Natural killer cell treated with Interleukin-12 subunit alpha and Interleukin-12 subunit beta and Interleukin-15 and Interleukin-18, amount 100 ng/mL, for 72 hours (primary cell): Measurements from ENCODE around the gene SS18L1. TPM values are rescaled to one million over a fixed set of nuclear protein-coding genes. Genes with fewer than 3 reads are reported as not detected.
A peak's percentile ranks its signal among the peaks of the same experiment; 100 is the strongest.

Experiments
- ATAC-seq, 2 donors: fragments of 150-1000 bp; cut with Tn5 transposase in 1 of 2; sonication (Bioruptor Pico), chemical (Tn5 transposase) in 1 of 2; 2 replicates each; pipeline ENCODE4 v1.10.0; 2021
- DNase-seq: peaks from one replicate; pipeline ENCODE4 v3.0.0; 2022; ENCODE audit warnings: low spot score
- H3K27ac Mint-ChIP-seq, 2 donors: 1 replicate in 1 of 2; 2 replicates in 1 of 2; pipeline ENCODE4 v1.8.0; 2022; ENCODE audit warnings: mixed read lengths in 2 of 2, mild to moderate bottlenecking in 1 of 2, moderate library complexity in 1 of 2
- H3K27me3 Mint-ChIP-seq, 2 donors: 1 replicate in 1 of 2; 2 replicates in 1 of 2; pipeline ENCODE4 v1.8.0; 2022; ENCODE audit warnings: mixed read lengths in 2 of 2
- H3K36me3 Mint-ChIP-seq: one replicate; pipeline ENCODE4 v1.8.0; 2022; ENCODE audit warnings: mixed read lengths
- H3K4me1 Mint-ChIP-seq, 2 donors: 1 replicate in 1 of 2; 2 replicates in 1 of 2; pipeline ENCODE4 v1.8.0; 2022; ENCODE audit warnings: low read depth in 2 of 2, mixed read lengths in 2 of 2, mild to moderate bottlenecking in 1 of 2
- H3K4me3 Mint-ChIP-seq: one replicate; pipeline ENCODE4 v1.8.0; 2022; ENCODE audit warnings: mixed read lengths
- H3K9me3 Mint-ChIP-seq: 2 replicates; pipeline ENCODE4 v1.8.0; 2022; ENCODE audit warnings: mixed read lengths
- total RNA-seq, 2 donors: library from RNA; stranded (reverse); gene quantifications; one replicate each; pipeline ENCODE4 v1.2.3, GENCODE V29; 2022

Gene SS18L1
- total RNA-seq, 2 donors from 2014 or later = 21.2 to 45.0 TPM

DNA sequence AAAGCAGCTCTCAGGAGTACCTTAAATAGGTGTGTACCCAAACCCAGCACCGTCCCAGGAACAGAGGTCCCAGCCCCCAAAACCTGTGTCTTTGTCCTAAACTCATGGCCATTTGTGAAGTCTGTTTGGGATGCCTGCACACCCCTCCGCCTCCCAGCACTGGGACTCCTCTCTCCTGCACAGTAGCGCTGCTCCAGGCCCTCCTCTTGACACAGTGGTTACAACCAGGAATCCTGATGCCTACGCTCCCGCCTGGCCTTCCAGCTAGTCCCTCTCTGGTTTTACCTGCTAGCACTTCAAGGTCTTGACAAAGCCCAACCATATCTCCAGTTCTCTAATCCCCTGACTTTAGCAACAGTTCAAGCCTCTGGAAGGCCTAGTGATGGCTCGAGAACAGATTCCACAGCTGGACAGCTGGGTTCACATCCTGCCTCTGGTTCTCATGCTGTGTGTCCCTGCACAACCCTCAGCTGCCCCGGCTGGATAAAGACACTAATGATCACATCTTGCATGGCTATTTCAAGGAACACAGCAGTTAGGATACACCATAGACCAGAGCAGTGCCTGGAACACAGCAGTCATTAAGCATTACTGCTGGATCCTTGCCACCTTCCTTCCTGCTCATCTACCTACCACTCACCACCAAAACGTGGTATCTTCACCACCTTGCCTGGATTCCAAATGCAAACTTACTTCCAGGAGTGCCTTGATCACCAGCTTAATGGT is 5.9 kb upstream of the SS18L1 start:
- peaks cover 35 to 37% of the 10 kb centered on the region in 2 donors for H3K4me1 Mint-ChIP-seq
- peaks cover 15% of the 10 kb centered on the region for H3K36me3 Mint-ChIP-seq
- no peaks in the 10 kb centered on the region for H3K27me3 Mint-ChIP-seq
- no peaks in the 10 kb centered on the region for H3K9me3 Mint-ChIP-seq
- H3K27ac Mint-ChIP-seq = peak overlapping the region; percentile 43 to 44
- no peak for ATAC-seq
- no peak for DNase-seq
- no peak overlapping the region for H3K4me3 Mint-ChIP-seq

DNA sequence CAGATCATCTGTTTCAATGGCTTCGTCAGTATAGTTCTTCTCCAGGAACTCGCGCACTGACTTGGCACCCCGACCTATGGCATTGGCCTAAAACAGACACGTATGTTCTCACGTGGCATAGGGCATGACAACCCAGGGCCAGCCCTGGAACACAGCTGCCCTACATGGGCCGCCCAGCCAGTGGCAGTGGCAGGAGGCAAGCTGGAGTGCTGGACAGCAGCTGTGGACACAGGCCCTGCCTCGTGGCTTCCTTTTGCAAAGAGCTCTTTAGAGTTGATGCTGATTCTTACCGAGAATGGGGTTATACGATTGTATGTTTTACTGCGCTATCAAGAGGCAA is 5.4 kb upstream of the SS18L1 start:
- Mint-ChIP-seq H3K27ac (peak overlapping the region; percentile 43 to 44), H3K36me3 (peaks cover 15% of the 10 kb centered on the region), H3K4me3 (no peak overlapping the region), H3K9me3 (no peaks in the 10 kb centered on the region), H3K27me3 (no peaks in the 10 kb centered on the region), H3K4me1 (peaks cover 35 to 37% of the 10 kb centered on the region in 2 donors)
- DNase-seq (no peak), ATAC-seq (no peak)

DNA sequence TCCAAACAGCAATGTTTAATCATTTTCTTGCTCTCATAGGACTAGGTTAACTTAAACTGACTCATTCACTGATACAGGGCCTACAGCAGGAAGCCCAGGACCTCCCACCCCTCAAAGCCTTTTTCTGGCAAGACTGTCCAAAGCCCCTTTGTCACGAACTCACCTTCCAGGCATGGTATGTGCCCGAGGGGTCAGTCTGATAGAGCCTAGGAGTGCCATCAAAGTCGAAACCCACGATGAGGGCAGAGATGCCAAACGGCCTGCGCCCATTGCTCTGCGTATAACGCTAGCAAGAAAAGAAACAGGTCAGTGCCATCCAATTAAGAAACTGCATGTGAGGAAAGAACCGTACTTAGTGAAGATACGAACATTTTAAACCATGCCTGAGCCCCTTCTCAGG is 4.7 kb upstream of the SS18L1 start:
- H3K27me3 Mint-ChIP-seq = no peaks in the 10 kb centered on the region
- H3K9me3 Mint-ChIP-seq = no peaks in the 10 kb centered on the region

DNA sequence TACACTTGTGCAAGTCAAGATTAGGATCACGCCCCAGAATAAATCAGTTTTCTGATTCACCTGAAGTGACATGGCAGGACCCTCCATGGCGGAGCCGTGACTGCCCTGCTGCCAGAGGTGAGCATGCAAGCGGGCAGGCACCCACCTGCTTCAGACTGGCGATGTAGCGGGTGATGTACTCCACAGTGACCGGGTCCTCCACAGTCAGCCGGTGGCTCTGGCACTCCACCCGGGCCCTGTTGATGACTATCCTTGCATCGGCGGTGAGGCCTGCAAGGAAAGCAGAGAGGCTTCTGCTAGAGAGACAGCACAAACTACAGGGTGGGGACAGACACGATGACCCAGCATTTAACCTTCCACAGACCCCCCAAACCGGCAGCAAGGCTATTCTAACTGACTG is 3.9 kb upstream of the SS18L1 start:
- no peaks in the 10 kb centered on the region for H3K9me3 Mint-ChIP-seq
- H3K4me3 Mint-ChIP-seq = no peak overlapping the region
- peaks cover 15% of the 10 kb centered on the region for H3K36me3 Mint-ChIP-seq
- ATAC-seq (no peak), DNase-seq (no peak)
- no peaks in the 10 kb centered on the region for H3K27me3 Mint-ChIP-seq
- H3K27ac Mint-ChIP-seq = no peak overlapping the region
- peaks cover 35 to 37% of the 10 kb centered on the region in 2 donors for H3K4me1 Mint-ChIP-seq

More for the DNA sequence above, 4.7 kb upstream of the SS18L1 start:
- Mint-ChIP-seq H3K4me1 (peaks cover 32 to 37% of the 10 kb centered on the region in 2 donors), H3K27ac (peak overlapping the region in 1 of 2 donors; percentile 44), H3K4me3 (no peak overlapping the region), H3K36me3 (peaks cover 15% of the 10 kb centered on the region)
- DNase-seq (no peak), ATAC-seq (no peak)

DNA sequence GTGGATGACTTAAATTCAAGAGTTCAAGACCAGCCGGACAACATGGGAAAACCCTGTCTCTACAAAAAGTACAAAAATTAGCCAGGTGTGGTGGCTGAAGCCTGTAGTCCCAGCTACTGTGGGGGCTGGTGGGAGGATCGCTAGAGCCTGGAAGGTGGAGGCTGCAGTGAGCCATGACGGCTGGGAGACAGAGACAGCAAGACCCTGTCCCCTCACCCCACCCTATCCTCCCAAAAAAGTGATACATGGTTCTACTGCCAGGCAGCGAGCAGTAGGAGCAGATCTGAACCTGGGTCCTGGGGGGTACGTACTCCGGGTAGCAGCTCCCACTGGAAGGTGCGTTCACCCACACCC is 2.5 kb upstream of the SS18L1 start:
- Mint-ChIP-seq H3K27ac (peak overlapping the region; percentile 85 to 90), H3K36me3 (peaks cover 15% of the 10 kb centered on the region), H3K4me3 (peak overlapping the region; percentile 90)

DNA sequence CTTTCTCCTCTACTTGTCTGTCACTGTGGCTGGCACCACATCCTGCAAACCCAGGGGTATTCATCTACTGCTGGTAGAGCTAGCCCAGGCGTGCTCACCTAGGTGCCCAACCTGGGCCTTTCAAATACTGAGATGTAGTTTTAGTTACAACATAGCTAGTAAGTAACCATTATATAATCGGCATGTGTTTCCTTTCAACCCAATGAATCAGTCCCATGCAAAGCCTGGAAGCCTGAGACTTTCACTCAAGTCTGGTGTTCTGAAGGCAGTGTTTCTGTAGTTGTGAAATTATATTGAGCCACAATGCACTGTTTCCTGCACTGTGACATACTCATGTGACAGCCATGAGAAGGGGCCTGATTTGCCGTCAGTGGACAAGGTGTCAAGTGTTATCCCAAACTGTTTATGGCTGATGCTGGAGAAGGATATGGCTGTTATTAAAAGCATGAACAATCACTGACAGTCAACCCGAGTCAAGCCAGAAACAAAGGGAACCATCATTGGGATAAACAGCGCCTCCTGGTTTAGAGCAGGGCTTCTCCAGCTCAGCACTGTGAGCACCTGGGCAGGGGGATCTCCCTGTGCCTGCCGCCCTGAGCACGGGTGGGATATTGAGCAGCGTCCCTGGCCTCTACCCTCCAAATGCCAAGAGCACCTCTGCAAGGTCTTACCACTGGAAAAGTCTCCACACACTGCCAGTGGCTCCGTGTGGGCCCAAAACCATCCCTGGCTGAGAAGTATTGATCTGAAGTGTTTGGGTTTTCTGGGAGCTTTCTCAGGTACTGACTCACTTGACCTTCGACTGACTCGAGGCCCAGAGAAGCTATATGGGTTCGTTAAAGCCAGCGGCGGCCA is 1.9 kb upstream of the SS18L1 start:
- H3K4me1 Mint-ChIP-seq = peaks cover 45 to 47% of the 10 kb centered on the region in 2 donors
- peaks cover 10% of the 10 kb centered on the region for H3K36me3 Mint-ChIP-seq
- ATAC-seq (no peak), DNase-seq (no peak)
- peak overlapping the region; percentile 85 to 90 for H3K27ac Mint-ChIP-seq
- H3K9me3 Mint-ChIP-seq = no peaks in the 10 kb centered on the region
- peak overlapping the region; percentile 90 for H3K4me3 Mint-ChIP-seq
- no peaks in the 10 kb centered on the region for H3K27me3 Mint-ChIP-seq

More for the DNA sequence above, 2.5 kb upstream of the SS18L1 start:
- peaks cover 48% of the 10 kb centered on the region in 2 donors for H3K4me1 Mint-ChIP-seq
- no peak for DNase-seq
- no peaks in the 10 kb centered on the region for H3K27me3 Mint-ChIP-seq
- ATAC-seq = no peak
- no peaks in the 10 kb centered on the region for H3K9me3 Mint-ChIP-seq

DNA sequence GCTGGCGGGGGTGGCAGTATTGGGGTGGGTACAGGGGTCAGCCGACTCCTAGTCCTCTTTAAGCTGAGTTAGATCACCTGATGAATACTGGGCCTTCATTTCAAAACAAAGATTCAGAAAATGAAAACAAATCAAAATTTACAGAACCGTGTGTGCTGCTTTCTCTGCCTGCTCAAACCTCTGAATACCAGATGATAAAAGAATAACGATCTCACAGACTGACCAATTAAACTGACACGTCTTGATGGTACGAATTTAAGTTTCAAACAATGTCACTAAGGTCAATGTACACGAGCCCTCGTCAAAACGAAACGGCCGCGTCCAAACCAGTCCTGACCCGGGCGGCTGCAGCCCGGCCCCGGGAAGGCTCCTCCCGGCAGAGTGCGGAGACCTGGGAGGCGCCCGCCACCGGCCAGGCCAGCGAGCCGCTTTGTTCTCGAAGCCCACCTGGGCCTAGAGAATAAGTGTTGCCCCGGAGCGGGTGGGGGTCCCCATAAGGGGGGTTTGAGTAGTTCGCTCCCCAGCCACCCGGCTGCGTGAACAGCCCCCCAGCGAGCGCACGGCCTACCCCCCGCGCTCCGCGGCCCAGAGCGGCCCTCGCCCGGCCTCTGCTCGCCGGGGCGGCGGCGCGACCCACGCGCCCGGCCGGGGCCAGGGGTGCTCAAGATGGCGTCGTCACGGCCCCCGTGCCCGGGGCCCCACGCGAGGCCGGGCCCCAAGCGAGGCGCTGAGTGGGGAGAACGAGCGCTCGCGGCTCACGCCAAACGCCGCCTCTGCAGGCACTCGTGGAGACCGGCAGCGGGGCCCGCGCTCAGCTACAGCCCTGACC is 1.1 kb upstream of the SS18L1 start:
- peak overlapping the region; percentile 85 to 90 for H3K27ac Mint-ChIP-seq
- H3K27me3 Mint-ChIP-seq = no peaks in the 10 kb centered on the region
- H3K4me1 Mint-ChIP-seq = peaks cover 45 to 50% of the 10 kb centered on the region in 2 donors
- H3K4me3 Mint-ChIP-seq = peak overlapping the region; percentile 90
- ATAC-seq (peak; percentile 4 to 15), DNase-seq (no peak)
- no peaks in the 10 kb centered on the region for H3K9me3 Mint-ChIP-seq
- H3K36me3 Mint-ChIP-seq = peaks cover 8% of the 10 kb centered on the region

DNA sequence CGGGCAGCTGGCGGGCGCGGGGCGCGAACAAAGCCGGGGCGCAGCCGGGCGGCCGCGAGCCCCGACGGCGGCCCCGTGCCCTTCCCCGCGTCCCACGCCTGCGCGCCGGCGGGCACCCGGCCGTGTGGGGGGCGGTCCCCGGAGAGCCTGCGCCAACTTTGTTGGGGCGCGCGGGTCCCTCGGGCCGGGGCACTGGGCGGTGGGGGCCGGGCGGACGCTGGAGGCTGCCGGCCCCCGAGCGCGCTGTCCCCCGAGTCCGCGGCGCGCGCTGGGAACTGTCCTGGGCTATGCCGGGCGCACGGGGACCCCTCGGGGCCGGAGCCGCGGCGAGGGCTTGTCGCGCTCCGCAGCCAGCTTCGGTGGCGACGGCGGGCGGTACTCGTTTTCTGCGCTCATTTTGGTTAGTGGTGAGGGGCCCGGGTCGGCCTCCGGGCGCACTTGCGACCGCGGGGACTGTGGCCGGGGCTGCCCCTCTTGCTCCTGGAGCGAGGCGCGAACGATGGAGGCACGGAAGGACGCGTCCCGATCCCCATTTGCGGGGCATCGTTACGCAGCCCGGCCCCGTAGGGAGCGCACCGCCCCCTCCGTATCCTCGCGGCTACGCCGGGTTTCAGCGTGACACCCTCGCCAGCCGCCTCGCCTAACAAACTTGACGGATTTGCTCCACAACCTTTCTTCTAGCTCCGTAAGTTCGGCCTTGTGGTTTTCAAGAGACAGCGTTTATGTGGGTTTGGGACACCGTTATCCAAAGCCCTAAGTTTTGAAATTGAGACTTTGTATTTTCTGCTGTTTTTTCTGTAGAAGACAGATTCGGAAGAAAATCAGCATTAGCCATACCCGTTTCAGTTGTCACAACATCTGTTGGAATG is 622 bp downstream of the SS18L1 start:
- DNase-seq (peak; percentile 71), ATAC-seq (peak; percentile 29 to 41)
- Mint-ChIP-seq H3K27me3 (no peaks in the 10 kb centered on the region), H3K36me3 (no peaks in the 10 kb centered on the region), H3K9me3 (no peaks in the 10 kb centered on the region), H3K27ac (peak overlapping the region; percentile 68 to 69), H3K4me1 (peaks cover 37 to 44% of the 10 kb centered on the region in 2 donors), H3K4me3 (peak overlapping the region; percentile 81)

DNA sequence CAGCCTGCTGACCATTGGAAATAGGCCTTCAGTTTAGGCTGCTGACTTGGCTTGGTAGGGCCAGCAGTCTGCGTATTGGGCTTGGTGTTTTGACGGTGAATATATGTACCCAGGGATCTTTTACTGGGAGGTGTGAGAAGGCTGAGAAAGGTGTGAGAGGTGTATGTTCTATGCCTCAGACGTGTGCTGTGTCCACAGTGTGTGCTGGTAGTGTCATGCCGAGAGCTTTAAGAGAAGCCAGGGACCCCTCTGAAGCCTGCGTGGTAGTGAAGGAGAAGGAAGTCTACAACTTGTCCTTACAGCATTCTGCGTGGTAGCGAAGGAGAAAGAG is 2.1 kb downstream of the SS18L1 start:
- Mint-ChIP-seq H3K27ac (peak overlapping the region in 1 of 2 donors; percentile 6), H3K27me3 (no peaks in the 10 kb centered on the region), H3K4me3 (peak overlapping the region; percentile 81), H3K4me1 (peaks cover 35 to 43% of the 10 kb centered on the region in 2 donors), H3K36me3 (no peaks in the 10 kb centered on the region), H3K9me3 (no peaks in the 10 kb centered on the region)
- no peak for DNase-seq
- no peak for ATAC-seq

DNA sequence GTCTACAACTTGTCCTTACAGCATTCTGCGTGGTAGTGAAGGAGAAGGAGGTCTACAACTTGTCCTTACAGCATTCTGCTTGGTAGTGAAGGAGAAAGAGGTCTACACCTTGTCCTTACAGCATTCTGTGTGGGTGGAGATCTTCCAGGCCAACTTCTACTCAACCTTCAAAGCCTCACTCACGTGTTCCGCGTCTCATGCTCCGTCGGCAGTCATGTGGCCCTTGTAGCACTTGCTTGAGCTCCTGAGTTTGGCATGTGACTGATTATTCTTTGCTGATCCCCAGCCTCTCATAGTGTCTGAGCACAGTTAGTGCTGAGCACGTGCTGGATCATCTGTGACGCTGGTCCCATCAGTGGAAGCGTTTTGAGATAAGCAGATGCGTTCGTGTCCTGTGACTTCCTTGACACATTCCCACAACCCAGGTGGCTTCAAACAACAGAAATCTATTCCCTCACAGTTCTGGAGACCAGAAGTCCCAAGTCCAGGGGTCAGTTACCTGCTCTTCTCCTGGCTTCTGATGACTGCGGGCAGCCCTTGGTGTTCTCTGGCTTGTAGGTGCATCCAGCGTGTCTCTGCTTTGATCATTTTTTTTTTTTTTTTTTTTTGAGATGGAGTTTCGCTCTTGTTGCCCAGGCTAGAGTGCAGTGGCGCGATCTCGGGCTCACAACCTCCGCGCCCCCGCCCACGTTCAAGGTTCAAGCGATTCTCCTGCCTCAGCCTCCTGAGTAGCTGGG is 2.6 kb downstream of the SS18L1 start:
- ATAC-seq (no peak), DNase-seq (no peak)
- peaks cover 30 to 39% of the 10 kb centered on the region in 2 donors for H3K4me1 Mint-ChIP-seq
- no peaks in the 10 kb centered on the region for H3K9me3 Mint-ChIP-seq
- no peaks in the 10 kb centered on the region for H3K36me3 Mint-ChIP-seq
- H3K27ac Mint-ChIP-seq = no peak overlapping the region
- no peaks in the 10 kb centered on the region for H3K27me3 Mint-ChIP-seq
- H3K4me3 Mint-ChIP-seq = peak overlapping the region; percentile 81

DNA sequence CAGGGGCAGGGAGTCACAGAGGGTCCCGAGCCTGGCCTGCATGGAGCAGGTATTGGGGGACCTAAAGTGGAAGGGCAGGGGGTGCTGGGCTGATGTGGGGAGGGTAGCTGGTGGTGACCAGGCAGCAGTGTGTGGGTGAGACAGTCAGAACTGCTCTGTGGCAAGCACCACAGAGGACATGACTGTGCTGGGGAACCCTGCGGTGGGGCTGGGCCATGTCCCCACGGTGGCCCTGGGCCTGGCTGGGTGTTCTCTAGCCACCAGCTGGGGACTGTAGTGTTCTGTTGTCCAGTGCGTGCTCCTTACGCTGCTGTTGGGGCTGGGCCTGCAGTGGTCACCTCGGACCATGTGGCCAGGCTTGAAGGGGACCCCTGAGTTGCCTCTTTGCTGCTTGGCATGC is 3.6 kb downstream of the SS18L1 start:
- no peak overlapping the region for H3K27ac Mint-ChIP-seq

DNA sequence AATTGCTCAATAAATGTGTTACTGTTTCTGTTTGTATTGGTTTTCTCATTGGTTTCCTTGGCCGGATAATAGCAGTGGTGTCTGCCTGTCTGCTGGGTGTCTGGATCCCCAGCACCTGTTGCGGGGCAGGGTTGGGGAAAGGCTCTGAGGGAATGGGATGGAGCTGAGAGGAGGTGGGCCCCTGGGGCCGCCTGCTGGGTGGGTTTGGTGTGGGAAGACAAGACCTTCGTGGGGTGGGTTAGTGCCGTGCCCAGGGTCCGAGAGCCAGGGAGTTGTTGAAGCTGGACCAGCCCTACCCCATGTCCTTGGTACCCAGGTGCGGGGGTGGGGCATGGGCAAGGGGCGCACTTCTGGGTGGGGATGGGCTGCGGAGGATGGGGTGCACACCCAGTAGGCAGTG is 4.0 kb downstream of the SS18L1 start:
- peaks cover 19 to 34% of the 10 kb centered on the region in 2 donors for H3K4me1 Mint-ChIP-seq
- ATAC-seq (no peak), DNase-seq (no peak)
- no peaks in the 10 kb centered on the region for H3K9me3 Mint-ChIP-seq
- no peak overlapping the region for H3K27ac Mint-ChIP-seq
- no peaks in the 10 kb centered on the region for H3K27me3 Mint-ChIP-seq
- peaks cover under 1% of the 10 kb centered on the region for H3K36me3 Mint-ChIP-seq
- no peak overlapping the region for H3K4me3 Mint-ChIP-seq

More for the DNA sequence above, 3.6 kb downstream of the SS18L1 start:
- ATAC-seq = no peak
- Mint-ChIP-seq H3K36me3 (no peaks in the 10 kb centered on the region), H3K4me1 (peaks cover 21 to 32% of the 10 kb centered on the region in 2 donors), H3K9me3 (no peaks in the 10 kb centered on the region), H3K27me3 (no peaks in the 10 kb centered on the region), H3K4me3 (no peak overlapping the region)
- no peak for DNase-seq
